Measurements from ENCODE around the gene EDAR.

EDAR gene

DNA sequence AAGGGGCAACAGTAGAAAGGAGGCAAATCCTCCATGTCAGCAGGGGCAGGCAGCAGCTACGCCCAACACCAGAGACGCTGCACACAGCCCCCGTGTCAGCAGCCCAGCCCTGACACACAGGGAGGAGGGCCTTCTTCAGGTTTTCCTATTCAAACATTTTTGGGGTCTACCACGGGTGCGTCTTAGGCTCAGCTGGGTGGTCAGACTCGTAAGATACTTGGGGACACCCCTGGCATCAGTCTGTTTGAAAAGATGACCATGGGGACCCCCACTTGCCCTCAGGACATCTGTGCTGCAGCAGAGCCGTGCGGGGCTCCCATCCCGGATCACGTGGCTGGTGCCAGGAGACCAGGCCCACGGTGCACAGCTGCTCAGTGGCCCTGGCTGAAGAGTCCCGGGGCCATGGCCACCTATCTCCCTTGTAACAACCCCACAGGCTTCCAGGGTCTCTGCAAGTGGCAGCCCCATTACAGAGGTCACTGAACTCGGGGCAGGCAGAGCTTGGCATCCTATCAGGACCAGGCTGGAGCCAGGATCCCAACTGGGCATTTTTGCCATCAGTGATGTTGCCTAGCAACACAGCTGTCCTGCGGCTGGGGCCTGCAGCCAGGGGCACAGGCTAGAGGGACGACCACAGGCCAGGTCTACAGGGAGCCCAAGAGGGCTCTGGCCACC, 82.5 kb downstream of the EDAR start:
- no peak for DNase-seq

DNA sequence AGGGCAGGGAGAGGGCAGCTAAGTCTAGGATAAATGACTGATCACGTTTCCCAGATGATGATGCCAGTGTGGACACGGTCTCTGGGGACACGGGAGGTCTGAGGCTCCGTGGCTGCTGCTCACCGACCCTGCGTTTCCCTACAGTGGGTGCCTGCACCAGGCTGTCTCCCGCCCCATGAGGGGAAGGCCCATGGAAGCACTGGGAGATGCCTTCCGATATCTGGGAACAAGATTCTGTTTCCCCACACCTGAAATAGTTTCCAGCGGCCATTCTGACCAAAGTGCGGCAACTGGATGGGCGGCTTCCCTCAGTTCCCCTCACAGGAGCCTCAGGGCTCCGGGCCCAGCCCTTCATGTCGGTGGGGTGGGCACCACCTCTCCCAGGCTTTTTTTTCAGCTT, 83.1 kb downstream of the EDAR start:
- DNase-seq: no peak

DNA sequence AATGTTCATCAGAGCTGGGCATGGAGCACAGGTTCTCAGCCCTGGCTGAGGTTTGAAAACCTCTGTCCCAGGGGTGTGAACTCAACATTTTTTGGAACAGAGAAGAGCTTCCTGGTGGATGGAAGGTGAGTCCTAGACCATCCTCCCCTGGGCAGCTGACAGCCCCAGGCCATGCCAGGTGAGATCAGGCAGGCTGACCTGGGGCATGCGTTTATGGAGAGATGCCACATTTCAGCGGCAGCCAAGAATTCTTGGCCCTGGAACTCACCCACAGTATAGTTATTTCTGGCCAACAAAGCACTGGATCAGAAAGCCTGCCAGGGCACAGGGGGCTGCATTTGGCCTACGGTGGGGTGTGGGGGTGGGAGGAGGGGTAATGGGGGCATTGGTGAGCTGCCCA, 83.8 kb downstream of the EDAR start:
- DNase-seq: no peak

DNA sequence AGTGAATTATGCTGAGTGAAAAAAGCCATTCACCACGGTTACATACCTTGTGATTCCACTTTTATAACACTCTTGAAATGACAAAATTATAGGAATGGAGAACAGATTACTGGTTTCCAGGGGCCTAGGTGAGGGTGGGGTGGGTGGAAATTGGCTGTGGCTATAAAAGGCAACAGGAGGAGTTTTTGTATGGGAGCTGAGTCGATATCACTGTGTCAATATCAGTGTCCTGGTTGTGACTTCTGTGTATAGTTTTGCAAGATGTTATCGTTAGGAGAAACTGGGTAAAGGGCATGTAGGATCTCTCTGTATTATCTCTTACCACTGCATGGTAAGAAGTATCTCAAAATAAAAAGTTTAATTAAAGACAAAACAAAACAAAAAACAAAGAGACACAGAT, 84.3 kb downstream of the EDAR start:
- DNase-seq: no peak

DNA sequence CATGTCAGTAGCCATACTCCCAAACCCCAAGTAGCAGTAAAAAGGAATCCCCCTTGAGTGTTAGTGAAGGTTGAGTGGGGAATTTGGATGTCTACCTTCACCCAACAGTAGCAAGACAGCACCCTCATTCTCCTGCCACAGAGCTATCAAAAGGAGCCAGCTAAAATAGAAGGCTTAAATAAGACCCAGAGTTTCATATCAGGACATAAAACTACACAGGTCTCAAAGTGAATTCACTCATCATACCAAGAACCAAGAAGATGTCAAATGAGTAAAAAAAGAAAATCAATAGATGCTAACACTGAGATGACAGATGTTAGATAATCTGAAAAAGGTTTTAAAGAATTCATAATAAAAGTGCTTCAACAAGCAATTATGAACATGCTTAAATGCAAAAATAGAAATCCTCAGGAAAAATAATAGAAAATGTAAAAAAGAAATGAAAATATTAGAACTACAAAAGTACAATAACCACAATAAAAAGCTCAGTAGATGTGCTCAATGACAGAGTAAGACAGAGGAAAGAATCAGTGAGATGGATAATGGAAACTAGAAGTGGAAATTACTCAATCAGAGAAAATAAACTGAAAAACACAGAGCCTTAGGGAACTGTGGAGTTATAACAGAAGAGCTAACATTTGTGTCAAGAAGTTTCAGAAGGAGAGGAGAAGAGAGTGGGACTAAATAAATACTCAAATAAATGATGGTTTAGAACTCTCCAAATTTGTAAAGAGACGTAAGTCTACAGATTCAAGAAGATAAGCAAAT, 90.5 kb downstream of the EDAR start:
- DNase-seq: no peak

DNA sequence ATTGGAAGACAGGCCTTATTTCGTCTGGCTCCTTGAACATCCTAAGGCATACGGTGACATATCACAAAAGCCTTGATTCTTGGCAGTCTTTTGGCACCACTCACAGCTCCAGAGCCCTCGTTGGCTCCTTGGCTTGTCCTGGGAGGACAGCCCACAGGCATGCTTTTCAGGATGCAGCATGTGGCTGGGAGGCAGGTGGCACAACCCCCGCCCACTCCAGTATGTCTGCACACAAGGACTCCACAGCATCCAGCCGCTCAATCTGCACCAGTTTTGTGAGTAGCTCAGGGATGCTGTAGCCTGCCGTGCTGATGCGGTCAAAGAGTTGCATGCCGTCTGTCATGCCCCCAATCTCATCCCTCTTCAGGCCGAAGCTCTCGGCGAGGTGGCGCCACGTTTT, 92.3 kb downstream of the EDAR start:
- no peak for DNase-seq

DNA sequence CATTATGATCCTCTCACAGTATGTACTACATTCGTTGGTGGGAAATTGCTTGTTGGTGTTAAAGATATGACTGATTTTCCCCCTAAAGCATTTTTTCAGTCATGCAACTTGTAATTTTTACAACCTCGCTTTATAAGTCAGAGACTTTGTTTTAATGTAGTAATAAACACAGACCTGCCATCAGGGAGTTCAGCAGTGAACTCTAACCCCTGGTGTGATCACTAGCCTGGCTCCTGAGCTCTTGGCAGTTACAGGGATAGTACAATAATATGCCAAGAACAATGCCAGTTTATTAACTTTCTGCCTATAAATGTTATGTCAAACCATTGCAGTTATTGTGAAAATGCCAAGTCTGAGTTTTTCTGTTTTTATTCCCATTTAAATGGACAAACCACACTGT, 93.8 kb downstream of the EDAR start:
- DNase-seq: no peak

DNA sequence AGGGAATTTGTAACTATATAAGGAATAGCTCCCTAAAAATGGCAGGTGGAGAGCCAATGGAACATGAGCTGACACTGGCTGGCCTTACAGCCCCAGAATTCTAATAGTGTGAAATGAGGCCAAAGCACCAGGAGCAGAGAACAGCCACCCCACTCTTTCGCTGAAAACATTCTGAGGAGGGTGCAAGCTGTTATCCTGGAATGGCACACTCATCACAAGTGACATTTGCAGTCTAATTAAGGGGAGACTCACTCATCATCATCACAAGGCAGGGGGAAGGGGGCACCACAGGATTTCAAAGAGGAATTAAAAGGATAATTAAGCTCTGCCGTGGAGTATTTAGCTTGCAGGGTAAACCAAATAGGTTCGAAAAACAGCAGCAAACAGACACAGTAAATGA, 94.3 kb downstream of the EDAR start:
- DNase-seq: no peak

DNA sequence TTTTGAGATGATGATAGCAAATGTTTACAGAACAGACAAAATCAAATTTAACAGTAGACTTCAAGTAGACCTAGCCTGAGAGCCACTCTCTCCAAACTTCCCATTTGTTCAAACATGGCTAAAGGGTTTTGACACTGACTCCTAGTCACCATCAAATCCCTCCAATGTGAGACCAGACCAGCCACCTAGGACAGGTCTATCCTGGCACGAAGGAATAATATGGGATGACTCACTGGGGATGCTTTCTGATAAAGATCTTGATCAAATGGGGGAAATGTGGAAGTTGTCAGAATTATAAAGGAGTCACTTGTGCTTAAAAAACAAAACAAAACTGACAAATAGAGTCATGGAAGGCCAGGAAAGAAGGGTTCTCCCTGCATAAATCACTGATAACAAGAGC, 95.7 kb downstream of the EDAR start:
- no peak for DNase-seq

DNA sequence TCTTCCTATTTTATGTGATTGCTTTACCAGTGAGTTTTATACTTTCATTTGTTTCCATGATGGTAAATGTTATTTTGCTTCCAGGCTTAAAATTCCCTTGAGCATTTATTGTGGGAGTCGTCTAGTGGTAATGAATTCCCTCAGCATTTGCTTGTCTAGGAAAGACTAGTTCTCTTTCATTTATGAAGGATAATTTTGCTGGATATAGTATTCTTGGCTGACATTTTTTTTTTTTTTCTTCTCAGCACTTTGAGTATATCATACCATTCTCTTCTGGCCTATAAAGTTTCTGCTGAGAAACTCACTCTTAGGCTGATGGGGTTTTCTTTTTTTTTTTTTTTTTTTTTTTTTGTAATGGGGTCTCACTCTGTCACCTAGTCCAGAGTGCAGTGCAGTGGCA, 99.1 kb downstream of the EDAR start:
- DNase-seq: no peak

DNA sequence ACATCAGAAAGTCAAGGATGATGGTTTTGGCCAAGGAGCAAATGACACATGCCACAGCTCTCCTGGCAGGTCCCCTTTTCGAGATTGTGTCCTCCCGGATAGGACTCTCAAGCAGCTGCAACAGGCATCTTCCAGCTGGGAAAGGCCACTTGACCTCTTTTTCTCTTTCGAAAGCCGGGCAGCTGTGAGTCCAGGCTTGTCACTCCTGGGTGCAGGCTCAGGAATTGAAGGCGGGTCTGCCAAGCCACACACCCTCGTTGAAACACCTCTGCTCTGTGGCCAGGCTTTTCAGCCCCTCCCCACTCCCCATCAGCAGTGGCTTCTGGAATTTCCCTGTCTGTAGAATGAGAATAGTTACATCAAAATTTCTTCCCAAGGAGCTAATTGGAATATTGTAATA, 104.4 kb downstream of the EDAR start:
- DNase-seq: no peak

DNA sequence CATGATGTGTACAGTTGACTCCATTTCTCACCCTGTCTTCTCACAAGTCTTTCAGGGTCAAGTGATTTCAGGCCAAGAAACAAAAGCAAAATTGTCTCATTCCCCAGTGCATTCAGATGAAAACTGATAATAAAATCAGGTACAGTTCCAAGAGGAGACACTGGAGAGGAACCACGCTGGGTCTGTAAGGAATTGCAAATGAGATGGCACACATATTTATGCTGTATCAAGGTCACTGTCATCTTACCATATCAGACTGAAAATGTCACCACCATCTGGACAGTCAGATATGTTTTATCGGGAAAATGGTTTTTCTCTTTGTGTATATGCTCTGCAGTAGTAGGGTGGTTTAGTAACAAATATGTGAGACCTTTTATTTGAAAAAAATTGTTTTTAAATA, 110.7 kb downstream of the EDAR start:
- DNase-seq: no peak

DNA sequence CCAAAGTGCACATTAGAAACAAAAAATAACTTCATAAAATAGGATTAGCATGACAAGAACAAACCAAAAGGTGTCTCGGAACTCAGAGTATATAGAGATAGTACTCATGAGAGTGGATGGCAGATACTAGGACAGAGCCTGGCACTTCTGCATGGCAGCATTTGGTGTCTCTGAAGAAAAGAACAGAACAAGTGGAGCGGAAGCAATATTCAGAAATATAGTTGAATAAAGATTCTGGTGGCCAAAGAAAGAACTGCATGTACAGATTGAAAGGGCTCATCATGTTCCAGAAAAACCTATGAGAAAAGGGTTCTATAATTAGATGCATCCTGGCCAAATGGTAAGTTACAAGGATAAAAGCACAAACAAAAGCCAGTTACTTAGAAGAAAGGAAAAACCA, 111.5 kb downstream of the EDAR start:
- DNase-seq: no peak

DNA sequence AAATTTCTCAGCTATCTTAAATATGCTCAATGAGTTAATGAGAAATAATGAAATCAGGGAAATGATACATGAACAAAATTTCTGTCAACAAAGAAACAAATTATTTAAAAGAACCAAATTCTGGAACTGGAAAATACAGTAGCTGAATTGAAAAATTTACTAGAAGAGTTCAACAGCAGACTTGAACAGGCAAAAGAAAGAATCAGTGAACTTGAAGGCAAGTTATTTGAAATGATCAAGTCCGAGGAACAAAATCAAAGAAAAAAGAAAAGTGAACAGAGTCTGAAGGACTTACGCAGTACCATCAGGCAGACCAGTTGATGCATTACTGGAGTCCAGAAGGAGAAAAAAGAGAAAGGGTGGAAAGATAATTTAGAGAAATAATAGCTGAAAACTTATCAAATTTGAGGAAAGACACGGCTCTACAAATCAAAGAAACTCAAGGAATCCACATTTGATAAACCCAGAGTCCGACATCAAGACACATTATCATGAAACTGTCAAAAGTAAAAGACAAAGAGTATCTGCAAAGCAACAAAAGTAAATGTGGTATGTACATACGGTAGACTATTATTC, 118.9 kb downstream of the EDAR start:
- DNase-seq: no peak

DNA sequence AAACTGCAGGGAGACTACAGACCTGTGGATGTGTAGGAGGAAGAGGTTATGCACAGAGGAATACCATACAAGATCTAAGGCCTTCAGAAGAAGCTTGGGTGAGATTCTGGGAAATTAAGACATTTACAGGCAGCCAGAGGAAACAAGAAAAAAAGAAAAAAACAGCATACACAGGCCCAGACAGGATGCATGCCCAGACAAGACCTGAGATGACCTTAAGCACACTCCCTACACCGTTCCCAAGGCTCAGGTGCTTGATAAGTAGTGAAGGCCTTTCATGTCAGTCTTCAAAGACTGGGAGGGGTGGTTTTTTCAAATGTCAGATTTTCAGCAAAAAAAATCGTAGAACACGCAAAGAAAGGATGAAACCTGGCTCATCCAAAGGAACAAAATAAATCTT, 119.5 kb downstream of the EDAR start:
- no peak for DNase-seq

DNA sequence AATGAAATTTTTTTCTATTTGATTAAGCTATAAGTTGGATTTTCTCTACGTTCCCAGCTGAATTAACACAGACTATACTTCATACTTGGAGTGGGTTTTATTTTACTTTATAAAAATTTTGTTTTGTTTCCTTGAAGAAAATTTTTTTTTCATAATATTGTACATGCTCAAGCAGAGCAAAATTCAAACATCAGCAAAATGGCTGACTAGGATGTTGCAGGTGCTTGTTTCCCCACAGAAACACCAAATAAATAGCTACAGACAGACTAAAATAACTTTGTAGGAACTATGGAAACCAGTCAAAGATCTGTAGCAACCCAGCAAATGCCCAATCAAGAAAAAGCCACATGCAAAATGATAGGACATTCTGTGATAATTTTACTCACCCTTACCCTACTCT, 120.1 kb downstream of the EDAR start:
- no peak for DNase-seq

DNA sequence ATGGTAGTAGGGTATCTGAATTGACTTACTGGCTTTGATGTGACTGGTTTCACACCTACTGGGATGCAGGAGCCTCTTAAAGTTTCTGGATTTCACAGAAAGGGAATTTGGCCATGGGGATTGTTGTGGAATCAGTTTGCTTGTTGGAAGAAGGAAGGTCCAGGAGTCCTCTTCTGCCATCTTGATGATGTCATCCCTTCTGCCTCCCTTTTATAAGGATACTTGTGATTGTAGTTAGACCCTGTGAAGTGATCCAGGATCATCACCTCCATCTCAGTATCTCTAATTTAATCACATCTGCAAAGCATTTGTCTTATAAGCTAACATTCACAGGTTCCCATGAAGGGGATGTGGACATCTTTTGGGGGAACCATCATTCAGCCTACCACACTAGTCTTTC, 123.0 kb downstream of the EDAR start:
- DNase-seq: no peak

DNA sequence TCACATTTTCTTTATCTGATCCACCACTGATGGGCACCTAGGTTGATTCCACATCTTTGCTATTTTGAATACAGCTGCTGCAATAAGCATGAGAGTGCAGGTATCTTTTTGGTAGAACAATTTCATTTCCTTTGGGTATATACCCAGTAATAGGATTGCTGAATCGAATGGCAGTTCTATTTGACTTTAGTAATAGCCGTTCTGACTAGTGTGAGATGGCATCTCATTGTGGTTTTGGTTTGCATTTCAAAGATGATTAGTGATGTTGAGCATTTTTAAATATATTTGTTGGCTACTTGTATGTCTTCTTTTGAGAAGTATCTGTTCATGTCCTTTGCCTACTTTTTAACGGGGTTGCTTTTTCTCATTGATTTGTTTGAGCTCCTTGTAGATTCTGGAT, 130.1 kb downstream of the EDAR start:
- no peak for DNase-seq

DNA sequence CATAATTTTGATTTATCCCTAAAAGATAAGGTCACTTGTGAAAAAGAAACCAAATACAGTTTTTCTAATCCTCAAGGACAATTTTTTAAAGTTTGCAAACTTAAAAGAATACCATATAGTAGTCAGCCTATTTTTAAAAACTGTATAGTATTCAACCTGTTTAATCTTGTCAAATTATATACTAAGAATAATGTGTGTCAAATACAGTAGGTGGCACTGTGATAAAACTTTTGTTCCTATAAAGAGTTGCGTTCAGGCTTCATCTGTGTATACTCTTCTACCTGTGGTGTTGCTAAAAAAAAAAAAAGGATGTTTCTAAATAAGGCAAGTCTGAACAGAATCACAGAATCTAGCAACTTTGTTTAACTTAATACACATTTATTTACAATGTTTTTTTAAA, 133.8 kb downstream of the EDAR start:
- peak in 1 of 2 experiments; percentile 4 for DNase-seq

DNA sequence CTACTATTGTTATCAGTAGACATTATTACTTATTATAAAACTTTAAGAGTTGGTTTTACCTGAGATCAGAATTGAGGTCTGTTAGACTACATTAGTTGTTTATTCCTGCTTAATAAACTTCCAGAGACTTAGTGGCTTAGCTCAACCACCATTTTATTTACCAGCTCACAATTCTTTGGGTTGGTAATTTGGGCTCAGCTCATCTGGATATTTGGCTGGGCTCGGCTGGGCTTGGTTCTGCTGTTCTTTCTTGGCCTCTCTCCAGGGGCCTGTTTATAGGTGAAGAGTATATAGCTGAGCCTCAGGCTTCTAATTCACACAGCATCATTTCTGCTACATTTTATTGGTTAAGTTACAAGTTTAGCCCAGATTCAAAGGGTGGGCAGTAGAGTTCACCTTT, 134.5 kb downstream of the EDAR start:
- no peak for DNase-seq

DNA sequence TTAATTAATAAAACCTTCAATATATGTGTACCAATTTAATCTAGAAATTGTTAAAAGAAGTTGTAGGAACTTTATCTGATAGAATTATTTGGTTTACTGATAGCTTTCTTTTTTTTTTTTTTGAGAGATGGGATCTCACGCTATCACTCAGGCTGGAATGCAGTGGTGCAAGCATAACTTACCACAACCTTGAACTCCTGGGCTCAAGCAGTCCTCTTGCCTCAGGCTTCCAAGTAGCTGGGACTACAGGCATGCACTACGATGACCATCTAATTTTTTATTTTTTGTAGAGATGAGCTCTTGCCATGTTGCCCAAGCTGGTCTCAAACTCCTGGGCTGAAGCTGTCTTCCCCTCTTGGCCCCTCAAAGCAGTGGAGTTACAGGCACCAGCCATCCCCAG, 135.6 kb downstream of the EDAR start:
- DNase-seq: no peak

DNA sequence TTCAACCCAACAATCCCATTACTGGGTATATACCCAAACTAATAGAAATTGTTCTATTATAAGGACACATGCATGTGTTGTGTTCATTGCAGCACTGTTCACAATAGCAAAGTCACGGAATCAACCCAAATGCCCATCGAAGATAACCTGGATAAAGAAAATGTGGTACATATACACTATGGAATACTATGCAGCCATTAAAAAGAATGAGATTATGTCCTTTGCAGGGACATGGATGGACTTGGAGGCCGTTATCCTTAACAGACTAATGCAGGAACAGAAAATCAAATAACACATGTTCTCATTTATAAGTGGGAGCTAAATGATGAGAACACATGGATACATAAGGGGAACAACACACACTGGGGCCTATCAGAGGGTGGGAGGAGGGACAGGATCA, 136.6 kb downstream of the EDAR start:
- no peak for DNase-seq

DNA sequence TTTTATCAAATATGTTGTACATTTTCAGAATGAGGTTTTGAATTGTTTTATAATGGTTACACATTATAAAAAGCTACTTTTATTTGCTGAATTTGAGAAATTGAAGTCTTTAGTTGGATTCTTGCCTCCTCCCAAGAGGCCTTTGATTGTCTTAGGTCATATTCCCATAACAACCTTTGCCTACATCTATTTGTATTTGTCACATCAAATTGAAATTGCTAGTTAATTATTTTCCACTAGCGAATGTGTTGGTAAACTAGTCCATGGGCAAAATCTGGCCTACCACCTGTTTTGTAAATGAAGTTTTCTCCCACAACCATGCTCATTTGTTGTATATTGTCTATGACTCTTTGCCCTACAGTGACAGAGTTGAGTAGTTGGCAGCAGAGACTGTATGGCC, 142.0 kb downstream of the EDAR start:
- no peak for DNase-seq

DNA sequence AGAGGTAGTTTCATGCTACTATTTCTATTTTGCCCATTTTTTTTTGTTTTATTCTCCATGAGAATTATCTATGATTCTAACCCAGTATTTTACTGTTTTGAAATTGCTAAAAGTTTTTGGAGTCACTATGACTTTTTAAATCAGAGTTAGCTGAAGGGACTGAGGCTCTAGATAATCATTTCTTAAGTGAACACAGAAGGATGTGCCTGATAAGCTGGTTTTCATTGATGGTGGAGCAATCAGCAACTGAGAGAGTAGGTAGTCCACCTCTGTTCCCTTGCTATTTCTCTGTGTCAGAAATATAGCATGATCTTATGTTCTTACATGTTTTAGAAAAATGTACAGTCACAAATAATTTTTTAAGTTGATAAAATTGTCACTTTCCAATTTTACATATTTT, 143.1 kb downstream of the EDAR start:
- no peak for DNase-seq

Measured in NCI-H526 (cell line).